HEK293 (cell line): ENCODE data around the gene ASCL3.

Experiments used
- KLF1 ChIP-seq: fragments of 450-650 bp; formaldehyde crosslinking; IDR thresholded peaks from 2 replicates; pipeline ENCODE4 v1.5.1; 2016; ENCODE audit warnings: missing biosample characterization, missing genetic modification characterization
- ZNF426 ChIP-seq: fragments of 450-650 bp; formaldehyde crosslinking; IDR thresholded peaks from 2 replicates; pipeline ENCODE4 v1.5.1; 2017; ENCODE audit warnings: missing biosample characterization, missing genetic modification characterization, mild to moderate bottlenecking, inconsistent platforms, moderate library complexity
- ZNF561 ChIP-seq: fragments of 450-650 bp; IDR thresholded peaks from 2 replicates; pipeline ENCODE4 v1.5.1; 2018; ENCODE audit warnings: missing biosample characterization, missing genetic modification characterization, borderline replicate concordance
- ZNF600 ChIP-seq: fragments of 450-650 bp; formaldehyde crosslinking; IDR thresholded peaks from 2 replicates; pipeline ENCODE4 v1.5.1; 2016; ENCODE audit warnings: missing biosample characterization, missing genetic modification characterization
- TF ChIP-seq, protein P1 (sequence below): fragments of 450-650 bp; formaldehyde crosslinking; IDR thresholded peaks from 2 replicates; pipeline ENCODE4 v1.5.1; 2016; ENCODE audit warnings: missing biosample characterization, missing genetic modification characterization
- TF ChIP-seq, protein P2 (sequence below): fragments of 450-650 bp; formaldehyde crosslinking; conservative IDR thresholded peaks from 2 replicates; pipeline ENCODE4 v1.5.1; 2016; ENCODE audit warnings: low read depth, missing biosample characterization, missing genetic modification characterization
- TF ChIP-seq, protein P3 (sequence below): fragments of 450-650 bp; formaldehyde crosslinking; IDR thresholded peaks from 2 replicates; pipeline ENCODE4 v1.5.1; 2016; ENCODE audit warnings: missing biosample characterization, missing genetic modification characterization
- TF ChIP-seq, protein P4 (sequence below): fragments of 450-650 bp; formaldehyde crosslinking; IDR thresholded peaks from 2 replicates; pipeline ENCODE4 v1.5.1; 2016; ENCODE audit warnings: missing biosample characterization, missing genetic modification characterization

DNA sequence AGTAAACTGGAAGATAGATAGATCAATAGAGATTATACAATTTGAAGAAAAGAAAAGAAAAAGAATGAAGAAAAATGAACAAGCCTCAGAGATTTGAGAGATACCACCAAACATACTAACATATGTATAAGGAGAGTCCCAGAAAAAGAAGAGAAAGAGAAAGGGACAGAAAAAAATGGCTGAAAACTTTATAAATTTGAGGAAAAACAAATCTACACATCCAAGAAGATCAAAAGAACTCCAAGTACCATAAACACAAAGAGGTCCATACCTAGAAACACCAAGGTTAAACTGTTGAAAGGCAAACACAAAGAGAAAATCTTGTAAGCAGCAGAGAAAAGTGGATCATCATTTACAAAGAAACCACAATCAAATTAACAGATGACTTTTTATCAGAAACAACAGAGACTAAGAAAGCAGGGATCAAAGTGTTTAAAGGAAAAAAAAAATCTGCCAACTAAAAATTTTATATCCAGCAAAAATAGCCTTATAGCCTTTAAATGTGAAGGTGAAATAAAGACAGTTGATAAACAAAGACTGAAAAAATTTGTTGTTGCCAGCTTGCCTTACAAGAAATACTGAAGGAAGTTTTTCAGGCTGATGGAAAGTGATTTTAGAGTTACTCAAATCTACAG, 43.6 kb downstream of the ASCL3 start:
- TF ChIP-seq, protein P1, sequence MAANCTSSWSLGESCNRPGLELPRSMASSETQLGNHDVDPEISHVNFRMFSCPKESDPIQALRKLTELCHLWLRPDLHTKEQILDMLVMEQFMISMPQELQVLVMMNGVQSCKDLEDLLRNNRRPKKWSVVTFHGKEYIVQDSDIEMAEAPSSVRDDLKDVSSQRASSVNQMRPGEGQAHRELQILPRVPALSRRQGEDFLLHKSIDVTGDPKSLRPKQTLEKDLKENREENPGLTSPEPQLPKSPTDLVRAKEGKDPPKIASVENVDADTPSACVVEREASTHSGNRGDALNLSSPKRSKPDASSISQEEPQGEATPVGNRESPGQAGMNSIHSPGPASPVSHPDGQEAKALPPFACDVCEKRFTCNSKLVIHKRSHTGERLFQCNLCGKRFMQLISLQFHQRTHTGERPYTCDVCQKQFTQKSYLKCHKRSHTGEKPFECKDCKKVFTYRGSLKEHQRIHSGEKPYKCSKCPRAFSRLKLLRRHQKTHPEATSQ (tag by site-specific recombination), result no peak
- TF ChIP-seq, protein P2, sequence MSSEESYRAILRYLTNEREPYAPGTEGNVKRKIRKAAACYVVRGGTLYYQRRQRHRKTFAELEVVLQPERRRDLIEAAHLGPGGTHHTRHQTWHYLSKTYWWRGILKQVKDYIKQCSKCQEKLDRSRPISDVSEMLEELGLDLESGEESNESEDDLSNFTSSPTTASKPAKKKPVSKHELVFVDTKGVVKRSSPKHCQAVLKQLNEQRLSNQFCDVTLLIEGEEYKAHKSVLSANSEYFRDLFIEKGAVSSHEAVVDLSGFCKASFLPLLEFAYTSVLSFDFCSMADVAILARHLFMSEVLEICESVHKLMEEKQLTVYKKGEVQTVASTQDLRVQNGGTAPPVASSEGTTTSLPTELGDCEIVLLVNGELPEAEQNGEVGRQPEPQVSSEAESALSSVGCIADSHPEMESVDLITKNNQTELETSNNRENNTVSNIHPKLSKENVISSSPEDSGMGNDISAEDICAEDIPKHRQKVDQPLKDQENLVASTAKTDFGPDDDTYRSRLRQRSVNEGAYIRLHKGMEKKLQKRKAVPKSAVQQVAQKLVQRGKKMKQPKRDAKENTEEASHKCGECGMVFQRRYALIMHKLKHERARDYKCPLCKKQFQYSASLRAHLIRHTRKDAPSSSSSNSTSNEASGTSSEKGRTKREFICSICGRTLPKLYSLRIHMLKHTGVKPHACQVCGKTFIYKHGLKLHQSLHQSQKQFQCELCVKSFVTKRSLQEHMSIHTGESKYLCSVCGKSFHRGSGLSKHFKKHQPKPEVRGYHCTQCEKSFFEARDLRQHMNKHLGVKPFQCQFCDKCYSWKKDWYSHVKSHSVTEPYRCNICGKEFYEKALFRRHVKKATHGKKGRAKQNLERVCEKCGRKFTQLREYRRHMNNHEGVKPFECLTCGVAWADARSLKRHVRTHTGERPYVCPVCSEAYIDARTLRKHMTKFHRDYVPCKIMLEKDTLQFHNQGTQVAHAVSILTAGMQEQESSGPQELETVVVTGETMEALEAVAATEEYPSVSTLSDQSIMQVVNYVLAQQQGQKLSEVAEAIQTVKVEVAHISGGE (tag by site-specific recombination), result no peak
- TF ChIP-seq ZNF600 (no peak), ZNF561 (no peak), KLF1 (tag by site-specific recombination) (no peak), ZNF426 (no peak)
- TF ChIP-seq, protein P3, sequence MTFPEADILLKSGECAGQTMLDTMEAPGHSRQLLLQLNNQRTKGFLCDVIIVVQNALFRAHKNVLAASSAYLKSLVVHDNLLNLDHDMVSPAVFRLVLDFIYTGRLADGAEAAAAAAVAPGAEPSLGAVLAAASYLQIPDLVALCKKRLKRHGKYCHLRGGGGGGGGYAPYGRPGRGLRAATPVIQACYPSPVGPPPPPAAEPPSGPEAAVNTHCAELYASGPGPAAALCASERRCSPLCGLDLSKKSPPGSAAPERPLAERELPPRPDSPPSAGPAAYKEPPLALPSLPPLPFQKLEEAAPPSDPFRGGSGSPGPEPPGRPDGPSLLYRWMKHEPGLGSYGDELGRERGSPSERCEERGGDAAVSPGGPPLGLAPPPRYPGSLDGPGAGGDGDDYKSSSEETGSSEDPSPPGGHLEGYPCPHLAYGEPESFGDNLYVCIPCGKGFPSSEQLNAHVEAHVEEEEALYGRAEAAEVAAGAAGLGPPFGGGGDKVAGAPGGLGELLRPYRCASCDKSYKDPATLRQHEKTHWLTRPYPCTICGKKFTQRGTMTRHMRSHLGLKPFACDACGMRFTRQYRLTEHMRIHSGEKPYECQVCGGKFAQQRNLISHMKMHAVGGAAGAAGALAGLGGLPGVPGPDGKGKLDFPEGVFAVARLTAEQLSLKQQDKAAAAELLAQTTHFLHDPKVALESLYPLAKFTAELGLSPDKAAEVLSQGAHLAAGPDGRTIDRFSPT (tag by site-specific recombination), result no peak
- TF ChIP-seq, protein P4, sequence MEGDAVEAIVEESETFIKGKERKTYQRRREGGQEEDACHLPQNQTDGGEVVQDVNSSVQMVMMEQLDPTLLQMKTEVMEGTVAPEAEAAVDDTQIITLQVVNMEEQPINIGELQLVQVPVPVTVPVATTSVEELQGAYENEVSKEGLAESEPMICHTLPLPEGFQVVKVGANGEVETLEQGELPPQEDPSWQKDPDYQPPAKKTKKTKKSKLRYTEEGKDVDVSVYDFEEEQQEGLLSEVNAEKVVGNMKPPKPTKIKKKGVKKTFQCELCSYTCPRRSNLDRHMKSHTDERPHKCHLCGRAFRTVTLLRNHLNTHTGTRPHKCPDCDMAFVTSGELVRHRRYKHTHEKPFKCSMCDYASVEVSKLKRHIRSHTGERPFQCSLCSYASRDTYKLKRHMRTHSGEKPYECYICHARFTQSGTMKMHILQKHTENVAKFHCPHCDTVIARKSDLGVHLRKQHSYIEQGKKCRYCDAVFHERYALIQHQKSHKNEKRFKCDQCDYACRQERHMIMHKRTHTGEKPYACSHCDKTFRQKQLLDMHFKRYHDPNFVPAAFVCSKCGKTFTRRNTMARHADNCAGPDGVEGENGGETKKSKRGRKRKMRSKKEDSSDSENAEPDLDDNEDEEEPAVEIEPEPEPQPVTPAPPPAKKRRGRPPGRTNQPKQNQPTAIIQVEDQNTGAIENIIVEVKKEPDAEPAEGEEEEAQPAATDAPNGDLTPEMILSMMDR, result no peak
